Fibroblast of upper back skin (primary cell): ENCODE data around the gene EPAS1.

Experiments used
- DNase-seq: peaks from one replicate; pipeline ENCODE4 v3.0.0-alpha.2; 2013

The EPAS1 gene

GRCh38 chr2:46273919-46274318 lies 23.3 kb upstream of the EPAS1 start:
- no peak for DNase-seq

DNA sequence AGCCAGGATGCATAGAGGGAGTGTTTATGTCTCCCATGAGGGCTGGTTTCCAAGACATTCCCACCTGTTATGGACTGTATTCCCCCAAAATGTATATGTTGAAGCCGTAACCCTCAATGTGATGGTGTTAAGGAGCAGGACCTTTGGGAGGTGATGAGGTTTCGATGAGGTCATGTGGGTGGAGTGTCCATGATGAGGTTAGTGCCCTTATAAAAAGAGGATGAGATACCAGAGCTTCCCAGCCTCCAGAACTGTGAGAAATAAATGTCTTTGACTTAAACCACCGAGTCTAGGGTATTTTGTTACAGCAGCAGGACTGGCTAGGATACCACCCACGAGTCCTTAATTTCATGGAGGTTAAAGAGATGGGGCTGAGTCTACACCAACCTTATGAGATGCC lies 22.6 kb upstream of the EPAS1 start:
- DNase-seq, result no peak

GRCh38 chr2:46275995-46276394 lies 21.2 kb upstream of the EPAS1 start:
- DNase-seq, result no peak

- DNase-seq, result peak; percentile 51
Observed at GRCh38 chr2:46276642-46277041, 20.6 kb upstream of the EPAS1 start.

DNA sequence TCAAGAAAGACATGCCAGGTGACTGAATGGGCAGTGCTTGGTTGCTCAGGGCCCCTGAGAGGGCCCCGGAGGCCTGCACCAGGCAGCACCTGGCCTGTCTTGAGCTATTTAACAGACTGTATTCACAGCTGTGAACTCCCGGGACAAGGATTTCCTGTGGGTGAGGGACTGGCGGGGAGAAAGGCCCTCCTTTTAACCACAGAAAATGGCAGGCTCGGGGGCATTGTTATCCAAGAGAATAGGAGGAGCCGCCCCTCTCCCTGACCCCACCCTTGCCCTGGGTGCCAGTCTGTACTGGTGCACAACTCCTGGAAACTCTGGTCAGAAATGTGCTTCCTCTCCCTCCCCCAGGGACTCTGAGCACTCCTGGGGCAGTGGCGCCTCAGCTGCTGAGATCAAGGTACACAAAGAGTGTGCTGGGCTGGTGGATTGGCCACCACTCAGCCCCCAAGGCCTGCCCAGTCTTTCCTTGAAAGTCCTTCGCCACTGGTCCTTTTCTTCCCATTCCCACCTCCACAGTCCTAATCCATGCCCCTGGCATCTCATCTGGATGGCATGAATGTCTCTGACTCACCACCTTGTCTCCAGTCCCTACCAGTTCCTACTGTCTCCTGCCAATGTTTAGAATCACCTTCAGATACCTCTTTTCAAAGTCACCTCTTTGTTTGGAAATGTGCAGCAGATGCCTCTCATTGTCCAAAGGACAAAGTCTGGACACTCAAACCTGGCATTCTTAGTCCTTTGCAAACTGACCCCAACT lies 19.6 kb upstream of the EPAS1 start:
- DNase-seq, result no peak

GRCh38 chr2:46278952-46279351 lies 18.3 kb upstream of the EPAS1 start:
- DNase-seq, result no peak

- DNase-seq, result no peak
Observed at GRCh38 chr2:46281939-46282338, 15.3 kb upstream of the EPAS1 start.

GRCh38 chr2:46283693-46284092 lies 13.5 kb upstream of the EPAS1 start:
- DNase-seq, result no peak

DNA sequence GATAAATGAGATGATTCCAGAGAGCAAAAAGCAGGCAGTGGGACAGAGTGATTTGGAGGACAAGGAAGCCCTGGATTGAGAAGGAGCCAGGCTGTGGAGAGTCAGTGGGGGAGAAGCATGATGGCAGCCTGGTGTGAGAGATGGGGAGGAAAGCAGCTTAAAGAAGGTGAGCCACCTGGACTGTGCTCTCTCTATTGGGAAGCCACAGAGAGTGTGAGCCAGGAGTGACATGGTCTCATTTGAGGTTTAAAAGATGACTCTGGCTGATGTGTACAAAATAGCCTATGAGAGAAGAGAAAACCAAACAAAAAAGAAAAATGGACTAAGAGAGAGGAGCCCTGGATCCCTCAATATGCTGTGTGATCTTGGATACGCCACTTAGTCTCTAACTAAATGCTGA lies 12.9 kb upstream of the EPAS1 start:
- no peak for DNase-seq

DNA sequence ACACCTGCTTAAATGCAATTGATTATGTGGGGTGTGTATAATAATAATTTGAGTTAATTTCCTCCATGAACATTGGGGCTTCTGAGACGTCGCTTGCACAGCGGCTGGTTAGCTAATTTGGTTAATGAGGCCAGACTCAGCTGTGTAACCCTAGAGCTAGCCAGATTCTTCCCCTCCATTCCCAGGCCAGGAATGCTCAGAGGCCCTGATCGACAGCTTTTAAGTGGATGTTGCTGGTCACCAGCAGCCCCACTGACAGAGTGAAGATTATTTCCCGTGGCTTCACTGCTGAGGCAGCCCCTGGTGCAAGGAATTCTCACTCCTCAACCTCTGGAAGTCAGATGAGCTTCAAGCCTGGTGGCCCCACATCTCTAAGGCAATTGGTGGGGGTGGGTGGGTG lies 12.4 kb upstream of the EPAS1 start:
- DNase-seq, result no peak

DNA sequence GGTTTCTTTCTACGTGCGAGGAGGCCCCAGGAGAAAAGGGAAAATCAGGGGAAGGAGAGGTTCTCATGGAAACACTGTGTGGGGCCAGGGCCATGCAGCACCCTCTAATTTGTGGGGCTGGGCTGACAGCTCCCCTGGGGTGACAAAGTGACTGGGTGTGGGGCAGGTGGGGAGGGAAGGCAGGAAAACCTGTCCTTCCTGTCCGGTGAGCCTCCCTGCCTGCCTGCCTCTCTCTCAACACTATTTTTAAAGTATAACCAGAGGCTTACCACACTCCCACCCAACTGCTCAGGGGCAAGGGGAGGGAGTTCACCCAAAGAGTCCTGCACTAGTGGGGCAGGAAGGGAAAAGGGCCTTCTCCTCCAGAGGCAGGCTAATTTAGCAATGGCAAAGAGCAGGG lies 10.5 kb upstream of the EPAS1 start:
- DNase-seq, result no peak

DNA sequence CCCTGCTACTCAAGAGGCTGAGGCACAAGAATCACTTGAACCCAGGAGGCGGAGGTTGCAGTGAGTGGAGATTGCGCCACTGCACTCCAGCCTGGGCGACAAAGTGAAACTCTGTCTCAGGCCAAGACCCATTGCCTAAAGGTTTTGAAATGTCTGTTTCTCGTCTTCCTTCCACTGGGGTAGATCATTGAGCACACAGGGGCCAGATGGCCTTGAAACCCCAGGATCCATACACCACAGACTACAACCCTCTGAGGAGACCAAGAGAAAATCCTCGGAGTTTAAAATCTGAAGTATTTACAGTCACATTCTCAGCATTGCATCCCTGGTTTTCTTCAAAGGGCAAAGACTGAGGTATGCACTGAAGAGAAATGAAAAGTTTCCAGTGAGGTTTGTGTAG lies 7.1 kb upstream of the EPAS1 start:
- no peak for DNase-seq

DNA sequence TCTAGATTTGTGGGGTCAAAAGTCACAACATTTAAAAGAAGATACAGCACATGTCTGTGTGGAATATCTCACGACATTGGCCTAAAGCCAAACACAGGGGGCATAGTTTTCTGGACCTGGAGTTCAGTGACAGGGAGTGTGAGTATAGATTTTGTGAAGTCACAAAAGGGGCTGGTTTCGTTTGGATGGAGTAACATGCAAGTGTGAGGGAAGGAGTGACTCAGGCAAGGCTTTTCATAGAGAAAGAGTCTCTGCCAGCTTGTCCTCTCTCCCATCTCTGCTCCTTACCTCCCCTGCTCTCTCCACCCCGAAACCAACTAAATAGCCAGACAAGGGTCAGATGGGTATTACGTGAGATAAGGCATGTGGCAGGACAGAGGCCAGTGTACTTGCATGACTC lies 3.7 kb upstream of the EPAS1 start:
- DNase-seq, result no peak

GRCh38 chr2:46294176-46294836 lies 2.9 kb upstream of the EPAS1 start:
- no peak for DNase-seq

DNA sequence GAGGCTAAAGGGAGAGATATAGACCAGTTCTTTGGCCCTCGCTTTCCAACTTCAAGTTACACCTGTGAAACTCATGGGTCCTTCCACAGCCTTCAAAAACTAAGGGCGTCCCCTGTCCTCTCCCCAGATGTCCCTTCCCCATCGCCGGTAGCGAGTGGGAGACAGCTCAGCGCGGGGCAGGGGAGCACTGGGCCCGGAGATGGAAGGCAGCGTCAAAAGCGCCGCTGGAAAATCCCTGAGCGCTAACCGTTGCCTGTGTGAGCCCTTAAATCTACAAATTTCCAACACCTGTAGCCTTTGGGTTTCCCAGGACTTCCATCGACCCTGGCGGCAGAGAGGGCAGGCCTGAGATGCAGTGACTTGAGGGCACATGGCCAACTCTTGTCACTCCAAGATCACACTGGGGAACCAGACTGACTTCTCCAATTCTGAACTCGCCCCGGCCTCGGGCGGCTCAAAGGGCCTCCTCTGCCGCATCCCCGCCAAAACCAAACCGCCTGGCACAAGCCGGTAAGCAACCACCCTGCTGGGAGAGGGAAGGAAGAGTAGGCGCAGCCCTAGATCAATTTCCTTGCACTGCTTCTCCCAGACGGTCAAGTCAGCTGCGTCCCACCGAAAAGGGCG lies 879 bp upstream of the EPAS1 start:
- no peak for DNase-seq

- DNase-seq, result no peak
Observed at GRCh38 chr2:46297546-46298271, 502 bp downstream of the EPAS1 start.

DNA sequence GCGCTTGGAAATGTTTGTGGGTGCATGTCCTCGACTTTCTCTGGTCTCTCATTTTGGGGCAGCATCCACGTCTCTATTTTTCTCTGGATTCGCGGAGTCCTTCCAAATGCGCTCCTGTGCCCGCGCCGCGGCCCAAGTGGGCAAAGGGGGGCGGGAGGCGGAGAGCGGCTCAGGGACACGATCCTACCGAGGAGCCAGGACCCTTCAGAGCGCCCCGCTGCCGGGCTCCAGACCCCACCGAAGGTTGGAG lies 990 bp downstream of the EPAS1 start:
- no peak for DNase-seq

DNA sequence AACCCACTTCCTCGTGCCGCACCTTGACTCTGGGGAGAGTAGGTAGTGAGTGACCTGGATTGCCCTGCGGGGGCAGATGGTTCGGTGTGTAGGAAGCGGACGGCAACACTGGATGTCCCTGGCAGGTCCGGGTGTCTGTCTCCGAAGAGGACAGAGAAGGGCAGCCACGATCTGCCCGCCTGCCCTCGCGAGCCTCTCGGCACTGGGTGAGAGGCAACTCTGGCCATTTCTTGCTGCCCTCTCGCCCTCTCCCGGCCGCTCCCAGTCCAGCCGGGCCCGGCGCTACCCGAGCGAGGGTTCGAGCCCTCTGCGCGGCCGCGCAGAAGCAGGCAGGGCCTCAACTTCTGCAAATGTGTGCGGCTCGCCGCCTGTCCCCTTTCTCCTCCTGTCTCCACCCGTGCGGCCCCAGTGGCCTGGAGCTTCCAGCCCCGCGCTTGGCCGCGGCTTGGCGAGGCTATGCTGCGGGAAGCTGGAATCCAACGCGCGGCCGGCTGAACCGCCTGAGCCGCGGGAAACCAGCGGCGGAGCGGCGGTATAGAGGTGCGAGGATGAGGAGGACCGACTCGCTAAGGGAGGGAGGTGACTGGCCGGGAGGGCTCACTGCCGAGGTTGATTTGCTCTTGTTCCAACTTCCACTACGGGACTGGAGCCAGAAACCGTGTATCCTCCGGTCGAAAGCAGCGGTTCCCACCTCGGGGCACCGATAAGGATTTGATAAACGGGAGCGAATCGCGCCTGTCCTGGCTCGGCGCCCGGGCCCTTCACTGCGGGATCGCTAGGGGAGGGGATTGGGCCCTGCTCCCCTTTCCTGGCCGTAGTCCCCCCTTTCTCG lies 1.5 kb downstream of the EPAS1 start:
- DNase-seq, result no peak

GRCh38 chr2:46299365-46300263 lies 2.4 kb downstream of the EPAS1 start:
- DNase-seq, result peak; percentile 56

GRCh38 chr2:46300406-46300832 lies 3.2 kb downstream of the EPAS1 start:
- DNase-seq, result no peak

DNA sequence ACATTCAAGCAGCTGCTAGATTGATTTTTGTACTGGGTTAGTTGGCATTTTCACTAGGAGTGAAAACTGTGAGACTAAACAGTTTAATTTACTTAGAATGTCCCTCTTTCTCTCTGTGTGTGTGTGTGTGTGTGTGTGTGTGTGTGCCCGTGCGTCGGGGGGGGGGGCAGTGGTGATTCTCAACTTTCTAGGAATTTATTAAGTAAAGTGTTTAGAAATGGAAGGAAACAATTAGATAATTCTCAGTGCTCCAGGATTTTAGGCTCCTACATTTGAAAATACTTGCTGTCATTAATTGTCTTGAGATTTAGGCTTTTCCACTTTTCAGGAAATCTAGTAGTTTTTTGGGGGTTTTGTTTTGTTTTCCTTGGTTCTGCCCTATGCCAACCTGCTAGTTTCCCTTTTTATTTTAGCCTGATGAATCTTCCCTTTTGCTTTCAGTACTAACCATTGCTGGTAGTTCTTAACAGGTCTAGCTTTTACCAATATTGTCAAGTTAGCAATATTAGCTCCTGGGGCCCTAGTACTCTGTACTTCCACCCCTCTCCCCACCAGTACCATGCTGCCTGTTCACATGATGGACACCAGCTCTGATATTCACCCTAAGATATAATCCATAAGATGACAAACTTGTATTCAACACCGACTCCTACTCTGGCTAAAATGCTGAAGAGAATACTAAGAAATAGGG lies 4.9 kb downstream of the EPAS1 start:
- DNase-seq, result no peak
